Measurements from ENCODE around the gene CLIC4. TPM values are rescaled to one million over a fixed set of nuclear protein-coding genes. Genes with fewer than 3 reads are reported as not detected.
A peak's percentile ranks its signal among the peaks of the same experiment; 100 is the strongest.

CLIC4 gene
- total and polyA plus RNA-seq, 9 of the 15 experiments (the other 6 are each of a cell fraction or from before 2014, with no cell fraction given): 16.0 to 67.5 (median 38.4) TPM

DNA sequence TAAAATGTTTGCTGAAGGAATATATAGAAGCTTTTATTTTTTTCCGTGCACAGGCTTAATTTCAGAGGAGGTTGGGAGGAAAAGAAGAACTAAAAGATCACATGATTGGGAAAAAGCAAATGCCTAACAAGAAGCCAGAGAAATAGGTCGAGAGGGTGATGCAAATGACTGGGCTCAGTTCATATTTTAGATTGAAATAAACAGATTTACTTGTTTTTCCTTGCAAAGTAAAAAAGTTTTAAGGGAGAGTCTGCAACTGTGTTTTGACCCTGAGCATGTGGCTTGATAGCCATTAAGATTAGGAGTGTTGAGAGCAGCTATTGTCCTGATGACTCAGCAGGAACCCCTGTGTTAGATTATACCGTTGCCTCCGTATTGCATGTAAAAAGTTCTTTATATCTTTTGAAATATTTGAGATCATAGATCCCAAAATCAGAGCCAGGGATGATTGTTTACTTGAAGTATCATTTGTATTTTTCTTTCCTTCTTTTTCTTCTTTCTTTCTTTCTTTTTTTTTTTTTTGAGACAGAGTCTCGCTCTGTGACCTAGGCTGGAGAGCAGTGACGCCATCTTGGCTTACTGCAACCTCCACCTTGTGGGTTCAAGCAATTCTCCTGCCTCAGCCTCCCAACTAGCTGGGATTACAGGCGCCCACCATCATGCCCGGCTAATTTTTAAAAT, 20.2 kb downstream of the CLIC4 start (continued):
- TF ChIP-seq, protein P1, sequence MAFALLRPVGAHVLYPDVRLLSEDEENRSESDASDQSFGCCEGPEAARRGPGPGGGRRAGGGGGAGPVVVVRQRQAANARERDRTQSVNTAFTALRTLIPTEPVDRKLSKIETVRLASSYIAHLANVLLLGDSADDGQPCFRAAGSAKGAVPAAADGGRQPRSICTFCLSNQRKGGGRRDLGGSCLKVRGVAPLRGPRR (CRISPR knock-in tag; IDR thresholded peaks at IDR 0.05): no peak
- TF ChIP-seq TCF7L2 (IDR thresholded peaks at IDR 0.05; ENCODE audit: low read depth, low read length): no peak
- no peak for TF ChIP-seq ZFP30 (CRISPR knock-in tag; IDR thresholded peaks at IDR 0.05; ENCODE audit: borderline replicate concordance)
- no peak for TF ChIP-seq KLF10 (CRISPR knock-in tag; IDR thresholded peaks at IDR 0.05)
- TF ChIP-seq ZNF75A (CRISPR knock-in tag; IDR thresholded peaks at IDR 0.05): 0 out of 2 replicates have a peak, but pooled peaks have one; percentile 51
- TF ChIP-seq, protein P2, sequence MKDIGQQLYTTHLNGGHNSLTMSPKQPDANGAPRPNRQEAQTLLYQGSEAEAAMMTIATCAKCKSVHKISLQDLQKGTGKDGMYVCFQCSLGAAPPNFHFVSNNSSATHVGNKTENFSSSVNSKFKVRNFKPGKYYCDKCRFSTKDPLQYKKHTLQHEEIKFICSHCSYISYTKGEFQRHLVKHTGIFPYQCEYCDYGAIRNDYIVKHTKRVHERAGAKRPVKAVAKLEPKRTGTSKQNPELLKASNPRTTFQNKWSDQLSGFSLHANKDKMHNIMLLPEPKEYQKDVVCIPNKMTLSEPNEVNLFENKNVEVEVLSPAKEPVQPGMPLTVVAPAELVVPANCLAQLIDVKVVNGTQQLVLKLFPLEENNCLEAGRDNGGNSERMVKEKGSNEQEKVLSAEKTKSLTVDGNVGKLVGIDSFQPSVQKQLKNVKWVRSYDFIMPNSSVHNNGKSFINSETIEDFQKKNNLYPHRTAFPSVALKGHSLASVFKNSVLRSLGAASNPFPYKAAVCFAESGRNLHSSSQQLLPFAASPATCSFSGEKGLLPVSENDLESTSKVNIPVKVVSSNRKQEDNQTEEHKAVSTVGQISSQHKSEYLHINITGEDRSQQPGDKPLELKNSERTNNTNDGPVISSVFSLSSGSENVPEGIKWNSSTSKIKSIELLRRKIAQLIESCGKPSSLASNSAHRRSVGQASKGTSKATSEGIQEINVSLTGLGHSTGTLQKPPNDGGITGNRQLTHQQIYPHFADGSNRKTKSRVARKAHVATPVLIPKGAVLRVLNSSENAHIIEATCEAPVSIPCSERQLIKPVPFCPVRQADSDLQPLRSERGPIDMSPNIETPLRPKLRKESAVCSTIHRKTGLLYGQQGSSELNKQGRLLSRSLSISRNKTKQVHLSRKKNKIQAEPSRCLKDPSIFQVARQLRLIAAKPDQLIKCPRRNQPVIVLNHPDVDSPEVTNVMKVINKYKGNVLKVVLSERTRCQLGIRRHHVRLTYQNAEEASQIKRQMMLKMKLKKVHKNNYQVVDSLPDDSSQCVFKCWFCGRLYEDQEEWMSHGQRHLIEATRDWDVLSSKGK (CRISPR knock-in tag; IDR thresholded peaks at IDR 0.05): no peak
- peak; percentile 60; the same call in 1 of the 2 replicates for TF ChIP-seq TOE1 (IDR thresholded peaks at IDR 0.05; ENCODE audit: borderline replicate concordance)
- TF ChIP-seq TOE1 (CRISPR knock-in tag; IDR thresholded peaks at IDR 0.05; ENCODE audit: borderline replicate concordance, low read depth): no peak
- TF ChIP-seq PRMT5 (CRISPR knock-in tag; IDR thresholded peaks at IDR 0.05): no peak
- TF ChIP-seq RHOXF2B (CRISPR knock-in tag; conservative IDR thresholded peaks at IDR 0.05): no peak
- TF ChIP-seq HDAC3 (IDR thresholded peaks at IDR 0.05; ENCODE audit: borderline replicate concordance, partially characterized antibody): peak; percentile 42
- no peak for TF ChIP-seq HDAC8 (tag; IDR thresholded peaks at IDR 0.05)
- TF ChIP-seq NRF1 (conservative IDR thresholded peaks at IDR 0.05 in 1 of 2, IDR thresholded peaks at IDR 0.05 in 1 of 2): peak; percentile 41 to 44; a peak in 3 of 4 replicates
- TF ChIP-seq, protein P3, sequence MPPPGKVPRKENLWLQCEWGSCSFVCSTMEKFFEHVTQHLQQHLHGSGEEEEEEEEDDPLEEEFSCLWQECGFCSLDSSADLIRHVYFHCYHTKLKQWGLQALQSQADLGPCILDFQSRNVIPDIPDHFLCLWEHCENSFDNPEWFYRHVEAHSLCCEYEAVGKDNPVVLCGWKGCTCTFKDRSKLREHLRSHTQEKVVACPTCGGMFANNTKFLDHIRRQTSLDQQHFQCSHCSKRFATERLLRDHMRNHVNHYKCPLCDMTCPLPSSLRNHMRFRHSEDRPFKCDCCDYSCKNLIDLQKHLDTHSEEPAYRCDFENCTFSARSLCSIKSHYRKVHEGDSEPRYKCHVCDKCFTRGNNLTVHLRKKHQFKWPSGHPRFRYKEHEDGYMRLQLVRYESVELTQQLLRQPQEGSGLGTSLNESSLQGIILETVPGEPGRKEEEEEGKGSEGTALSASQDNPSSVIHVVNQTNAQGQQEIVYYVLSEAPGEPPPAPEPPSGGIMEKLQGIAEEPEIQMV (tag; conservative IDR thresholded peaks at IDR 0.05; ENCODE audit: low read depth): no peak
- TF ChIP-seq ZBED1 (IDR thresholded peaks at IDR 0.05): no peak
- peak; percentile 24 for TF ChIP-seq ASH1L (IDR thresholded peaks at IDR 0.05; ENCODE audit: borderline replicate concordance, low read depth, partially characterized antibody)
- TF ChIP-seq KAT8 (IDR thresholded peaks at IDR 0.05; ENCODE audit: low read depth): no peak
- TF ChIP-seq CTBP1 (IDR thresholded peaks at IDR 0.05; ENCODE audit: borderline replicate concordance): no peak
- TF ChIP-seq U2AF1 (optimal IDR thresholded peaks at IDR 0.05; ENCODE audit: low read depth, low read length): no peak
- TF ChIP-seq PCBP2 (IDR thresholded peaks at IDR 0.05; ENCODE audit: low read depth, low read length, poor library complexity, severe bottlenecking): no peak
- TF ChIP-seq KLF1 (tag; IDR thresholded peaks at IDR 0.05): no peak
- TF ChIP-seq, protein P4, sequence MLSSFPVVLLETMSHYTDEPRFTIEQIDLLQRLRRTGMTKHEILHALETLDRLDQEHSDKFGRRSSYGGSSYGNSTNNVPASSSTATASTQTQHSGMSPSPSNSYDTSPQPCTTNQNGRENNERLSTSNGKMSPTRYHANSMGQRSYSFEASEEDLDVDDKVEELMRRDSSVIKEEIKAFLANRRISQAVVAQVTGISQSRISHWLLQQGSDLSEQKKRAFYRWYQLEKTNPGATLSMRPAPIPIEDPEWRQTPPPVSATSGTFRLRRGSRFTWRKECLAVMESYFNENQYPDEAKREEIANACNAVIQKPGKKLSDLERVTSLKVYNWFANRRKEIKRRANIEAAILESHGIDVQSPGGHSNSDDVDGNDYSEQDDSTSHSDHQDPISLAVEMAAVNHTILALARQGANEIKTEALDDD (IDR thresholded peaks at IDR 0.05): no peak
- peak; percentile 93 for TF ChIP-seq ZNF766 (CRISPR knock-in tag; conservative IDR thresholded peaks at IDR 0.05)

All from K562 (cell line).